Neural progenitor cell (in vitro differentiated cells): ENCODE data around the gene CTNNA3. TPM values are rescaled to one million over a fixed set of nuclear protein-coding genes. Genes with fewer than 3 reads are reported as not detected.
A peak's percentile ranks its signal among the peaks of the same experiment; 100 is the strongest.

Experiments
- DNase-seq: peaks from one replicate; pipeline ENCODE4 v3.0.0-alpha.2; 2016; ENCODE audit warnings: low spot score
- H2AFZ ChIP-seq: fragments of 200-600 bp; sonication (generic); replicated peaks from 2 replicates; pipeline ENCODE4 v1.6.1; 2016; ENCODE audit warnings: antibody characterized with exemption
- H3F3A ChIP-seq: fragments of 200-600 bp; sonication (generic); 2 replicates; pipeline ENCODE4 v1.6.1; 2016; ENCODE audit warnings: antibody characterized with exemption, low read depth
- H3K27ac ChIP-seq: fragments of 200-600 bp; sonication (generic); 2 replicates; pipeline ENCODE4 v1.5.1; 2016; ENCODE audit warnings: mild to moderate bottlenecking
- H3K27me3 ChIP-seq: fragments of 200-600 bp; sonication (generic); 2 replicates; pipeline ENCODE4 v1.6.1; 2016; ENCODE audit warnings: mild to moderate bottlenecking, moderate library complexity
- H3K36me3 ChIP-seq: fragments of 200-600 bp; sonication (generic); 2 replicates; pipeline ENCODE4 v1.5.1; 2016
- H3K4me1 ChIP-seq: fragments of 200-600 bp; sonication (generic); 2 replicates; pipeline ENCODE4 v1.6.1; 2016; ENCODE audit warnings: mixed run types
- H3K4me2 ChIP-seq: fragments of 200-600 bp; sonication (generic); 2 replicates; pipeline ENCODE4 v1.6.1; 2016
- H3K4me3 ChIP-seq: fragments of 200-600 bp; sonication (generic); 2 replicates; pipeline ENCODE4 v1.5.1; 2016
- H3K79me2 ChIP-seq: fragments of 200-600 bp; sonication (generic); 2 replicates; pipeline ENCODE4 v1.6.1; 2016; ENCODE audit warnings: low read depth
- H3K9ac ChIP-seq: fragments of 200-600 bp; sonication (generic); 2 replicates; pipeline ENCODE4 v1.6.1; 2016
- H3K9me3 ChIP-seq: fragments of 200-600 bp; sonication (generic); 2 replicates; pipeline ENCODE4 v1.5.1; 2016; ENCODE audit warnings: low read depth
- H4K20me1 ChIP-seq: fragments of 200-600 bp; sonication (generic); 2 replicates; pipeline ENCODE4 v1.6.1; 2016; ENCODE audit warnings: low read depth
- H3K27ac Mint-ChIP-seq: 3 replicates; pipeline ENCODE4 v1.8.0; 2021; ENCODE audit warnings: mixed read lengths
- H3K27me3 Mint-ChIP-seq: 2 replicates; pipeline ENCODE4 v1.8.0; 2022; ENCODE audit warnings: low read depth, mild to moderate bottlenecking, inconsistent platforms, moderate library complexity, mixed read lengths; ENCODE audit not compliant: insufficient read depth
- H3K36me3 Mint-ChIP-seq: 3 replicates; pipeline ENCODE4 v1.8.0; 2021; ENCODE audit warnings: mixed read lengths
- H3K4me1 Mint-ChIP-seq: 3 replicates; pipeline ENCODE4 v1.8.0; 2021; ENCODE audit warnings: mixed read lengths
- H3K4me3 Mint-ChIP-seq: 3 replicates; pipeline ENCODE4 v1.8.0; 2021; ENCODE audit warnings: mild to moderate bottlenecking, moderate library complexity, mixed read lengths
- H3K9me3 Mint-ChIP-seq: 3 replicates; pipeline ENCODE4 v1.8.0; 2020; ENCODE audit warnings: mixed read lengths
- CTCF ChIP-seq: fragments of 200-600 bp; sonication (generic); IDR thresholded peaks from 2 replicates; pipeline ENCODE4 v1.5.1; 2017; ENCODE audit warnings: antibody characterized with exemption, mild to moderate bottlenecking
- EZH2 ChIP-seq: fragments of 200-600 bp; sonication (generic); IDR thresholded peaks from 2 replicates; pipeline ENCODE4 v1.6.1; 2017; ENCODE audit warnings: antibody characterized with exemption, mild to moderate bottlenecking, moderate library complexity
- EZH2phosphoT487 ChIP-seq: fragments of 200-600 bp; sonication (generic); IDR thresholded peaks from 2 replicates; pipeline ENCODE4 v1.6.1; 2017; ENCODE audit warnings: antibody characterized with exemption
- total RNA-seq: library from RNA; depleted of rRNA; stranded (reverse); fragments of >200 nt; gene quantifications from 2 replicates; pipeline ENCODE4 v1.2.3, GENCODE V29; 2015; ENCODE audit warnings: low replicate concordance

The CTNNA3 gene
- total RNA-seq, 1 donor from 2014 or later: 12.9 TPM

- no peaks in the 10 kb centered on the region for H4K20me1 ChIP-seq
- no peaks in the 10 kb centered on the region for H3K79me2 ChIP-seq
- no peak overlapping the region for H3K4me3 Mint-ChIP-seq
- H3K9ac ChIP-seq: no peak overlapping the region
- no peaks in the 10 kb centered on the region for H3K27me3 ChIP-seq
- no peaks in the 10 kb centered on the region for H3K9me3 Mint-ChIP-seq
- H3K4me1 ChIP-seq: peaks cover 17% of the 10 kb centered on the region
- H3K36me3 Mint-ChIP-seq: no peaks in the 10 kb centered on the region
- H3K27me3 Mint-ChIP-seq: peaks cover 4% of the 10 kb centered on the region
- no peak overlapping the region for H3K4me2 ChIP-seq
- H3K27ac ChIP-seq: no peak overlapping the region
- H3K36me3 ChIP-seq: no peaks in the 10 kb centered on the region
- TF ChIP-seq CTCF: no peak
- TF ChIP-seq EZH2phosphoT487: no peak
- no peak for TF ChIP-seq EZH2
- no peak overlapping the region for H3K27ac Mint-ChIP-seq
- no peaks in the 10 kb centered on the region for H3K9me3 ChIP-seq
- no peak overlapping the region for H2AFZ ChIP-seq
- no peak for DNase-seq
- H3F3A ChIP-seq: no peaks in the 10 kb centered on the region
- no peak overlapping the region for H3K4me3 ChIP-seq
- peaks cover 18% of the 10 kb centered on the region for H3K4me1 Mint-ChIP-seq
Observed at GRCh38 chr10:67612176-67612575, 83.8 kb downstream of the CTNNA3 start.

- Histone ChIP-seq H3F3A (no peaks in the 10 kb centered on the region), H3K79me2 (no peaks in the 10 kb centered on the region), H3K9ac (no peak overlapping the region), H3K27ac (no peak overlapping the region), H3K4me2 (no peak overlapping the region), H3K27me3 (no peaks in the 10 kb centered on the region), H3K4me3 (no peak overlapping the region), H2AFZ (no peak overlapping the region), H3K9me3 (no peaks in the 10 kb centered on the region), H3K4me1 (peaks cover 17% of the 10 kb centered on the region), H3K36me3 (no peaks in the 10 kb centered on the region), H4K20me1 (no peaks in the 10 kb centered on the region)
- H3K4me1 Mint-ChIP-seq: peaks cover 20% of the 10 kb centered on the region
- H3K9me3 Mint-ChIP-seq: no peaks in the 10 kb centered on the region
- H3K36me3 Mint-ChIP-seq: no peaks in the 10 kb centered on the region
- H3K27me3 Mint-ChIP-seq: peaks cover 3% of the 10 kb centered on the region
- H3K4me3 Mint-ChIP-seq: no peak overlapping the region
- H3K27ac Mint-ChIP-seq: peak overlapping the region; percentile 67
- peak; percentile 54 for DNase-seq
- TF ChIP-seq CTCF: no peak
- no peak for TF ChIP-seq EZH2phosphoT487
- TF ChIP-seq EZH2: no peak
Observed at GRCh38 chr10:67609996-67610793, 85.8 kb downstream of the CTNNA3 start.

GRCh38 chr10:67608001-67608400, 88.0 kb downstream of the CTNNA3 start:
- TF ChIP-seq CTCF: no peak
- TF ChIP-seq EZH2phosphoT487: no peak
- TF ChIP-seq EZH2: no peak
- Mint-ChIP-seq H3K36me3 (no peaks in the 10 kb centered on the region), H3K4me3 (no peak overlapping the region), H3K9me3 (no peaks in the 10 kb centered on the region), H3K27ac (no peak overlapping the region), H3K27me3 (peaks cover 3% of the 10 kb centered on the region), H3K4me1 (peaks cover 20% of the 10 kb centered on the region)
- Histone ChIP-seq H3K9me3 (no peaks in the 10 kb centered on the region), H3K36me3 (no peaks in the 10 kb centered on the region), H2AFZ (no peak overlapping the region), H3K4me1 (peaks cover 17% of the 10 kb centered on the region), H3K4me2 (no peak overlapping the region), H3K27me3 (no peaks in the 10 kb centered on the region), H3K27ac (no peak overlapping the region), H3F3A (no peaks in the 10 kb centered on the region), H4K20me1 (no peaks in the 10 kb centered on the region), H3K79me2 (no peaks in the 10 kb centered on the region), H3K4me3 (no peak overlapping the region), H3K9ac (no peak overlapping the region)
- no peak for DNase-seq
